GM06990 (cell line): Measurements from ENCODE around the gene AP2B1.

ENCODE experiments used
- DNase-seq: peaks from one replicate; pipeline ENCODE4 v3.0.0-alpha.2; 2011; ENCODE audit not compliant: insufficient read length; ENCODE audit errors: extremely low read depth
- H3K27me3 ChIP-seq: replicated peaks from 2 replicates; pipeline ENCODE4 v1.6.0; 2011; ENCODE audit warnings: low read length; ENCODE audit not compliant: control insufficient read depth, insufficient read depth
- H3K36me3 ChIP-seq: 2 replicates; pipeline ENCODE4 v1.5.1; 2011; ENCODE audit warnings: low read length; ENCODE audit not compliant: control insufficient read depth, insufficient read depth
- H3K4me3 ChIP-seq: replicated peaks from 2 replicates; pipeline ENCODE4 v1.5.1; 2011; ENCODE audit warnings: low read depth, mild to moderate bottlenecking, control low read depth, low read length
- TF ChIP-seq, protein P1 (sequence below): IDR thresholded peaks from 2 replicates; pipeline ENCODE4 v1.5.1; 2011; ENCODE audit warnings: low read length, control low read depth, mild to moderate bottlenecking, inconsistent platforms; ENCODE audit not compliant: insufficient read depth, poor library complexity, severe bottlenecking

The AP2B1 gene

GRCh38 chr17:35774499-35774898 is 187.4 kb downstream of the AP2B1 start:
- TF ChIP-seq, protein P1, sequence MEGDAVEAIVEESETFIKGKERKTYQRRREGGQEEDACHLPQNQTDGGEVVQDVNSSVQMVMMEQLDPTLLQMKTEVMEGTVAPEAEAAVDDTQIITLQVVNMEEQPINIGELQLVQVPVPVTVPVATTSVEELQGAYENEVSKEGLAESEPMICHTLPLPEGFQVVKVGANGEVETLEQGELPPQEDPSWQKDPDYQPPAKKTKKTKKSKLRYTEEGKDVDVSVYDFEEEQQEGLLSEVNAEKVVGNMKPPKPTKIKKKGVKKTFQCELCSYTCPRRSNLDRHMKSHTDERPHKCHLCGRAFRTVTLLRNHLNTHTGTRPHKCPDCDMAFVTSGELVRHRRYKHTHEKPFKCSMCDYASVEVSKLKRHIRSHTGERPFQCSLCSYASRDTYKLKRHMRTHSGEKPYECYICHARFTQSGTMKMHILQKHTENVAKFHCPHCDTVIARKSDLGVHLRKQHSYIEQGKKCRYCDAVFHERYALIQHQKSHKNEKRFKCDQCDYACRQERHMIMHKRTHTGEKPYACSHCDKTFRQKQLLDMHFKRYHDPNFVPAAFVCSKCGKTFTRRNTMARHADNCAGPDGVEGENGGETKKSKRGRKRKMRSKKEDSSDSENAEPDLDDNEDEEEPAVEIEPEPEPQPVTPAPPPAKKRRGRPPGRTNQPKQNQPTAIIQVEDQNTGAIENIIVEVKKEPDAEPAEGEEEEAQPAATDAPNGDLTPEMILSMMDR: no peak
- H3K36me3 ChIP-seq: no peaks in the 10 kb centered on the region
- no peak for DNase-seq
- H3K4me3 ChIP-seq: no peak overlapping the region
- H3K27me3 ChIP-seq: peaks cover 3% of the 10 kb centered on the region; the same call in 1 of the 2 replicates

GRCh38 chr17:35775039-35775438 is 187.9 kb downstream of the AP2B1 start:
- Histone ChIP-seq H3K36me3 (no peaks in the 10 kb centered on the region), H3K27me3 (peaks cover 3% of the 10 kb centered on the region; the same call in 1 of the 2 replicates), H3K4me3 (no peak overlapping the region)
- DNase-seq: no peak
- TF ChIP-seq, protein P1: no peak

DNA sequence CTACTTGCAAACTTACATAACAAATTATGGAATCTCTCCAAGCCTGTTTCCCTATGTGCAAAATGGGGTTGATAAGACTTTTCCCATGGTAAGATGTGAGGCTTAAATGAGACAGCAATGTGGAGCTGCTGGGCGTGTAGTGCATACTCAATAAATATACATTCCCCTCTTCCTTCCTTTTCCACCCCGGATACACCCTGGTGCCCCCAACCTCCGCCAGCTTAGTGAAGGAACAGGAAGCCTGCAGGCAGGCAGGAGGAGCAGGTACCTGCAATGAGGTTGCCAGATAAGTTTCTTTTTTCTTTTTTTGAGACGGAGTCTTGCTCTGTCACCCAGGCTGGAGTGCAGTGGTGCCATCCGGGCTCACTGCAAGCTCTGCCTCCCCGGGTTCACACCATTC is 188.5 kb downstream of the AP2B1 start:
- TF ChIP-seq, protein P1: no peak

More for the DNA sequence above, 188.5 kb downstream of the AP2B1 start:
- H3K27me3 ChIP-seq: peaks cover 3% of the 10 kb centered on the region; the same call in 1 of the 2 replicates
- H3K4me3 ChIP-seq: no peak overlapping the region
- H3K36me3 ChIP-seq: no peaks in the 10 kb centered on the region
- DNase-seq: no peak
